K562 (cell line): ENCODE results near the gene HSPB6. TPM values are rescaled to one million over a fixed set of nuclear protein-coding genes. Genes with fewer than 3 reads are reported as not detected.

ENCODE experiments used
- ARID1B ChIP-seq: fragments of 450-650 bp; IDR thresholded peaks from 2 replicates; pipeline ENCODE4 v1.6.1; 2016; ENCODE audit warnings: antibody characterized with exemption, mild to moderate bottlenecking, inconsistent platforms
- COPS2 ChIP-seq: fragments of 450-650 bp; conservative IDR thresholded peaks from 2 replicates; pipeline ENCODE4 v1.6.1; 2016; ENCODE audit warnings: mild to moderate bottlenecking, moderate library complexity
- CXXC5 ChIP-seq: fragments of 250-450 bp; sonication (Bioruptor Pico); IDR thresholded peaks from 2 replicates; pipeline ENCODE4 v1.8.0; 2022; ENCODE audit warnings: inconsistent platforms, mild to moderate bottlenecking, moderate library complexity
- ERF ChIP-seq: fragments of 450-650 bp; formaldehyde crosslinking; IDR thresholded peaks from 2 replicates; pipeline ENCODE4 v1.4.0; 2020; ENCODE audit warnings: mild to moderate bottlenecking, mixed read lengths
- ETS2 ChIP-seq: IDR thresholded peaks from 2 replicates; pipeline ENCODE4 v1.6.1; 2016; ENCODE audit warnings: borderline replicate concordance, missing genetic modification characterization, mild to moderate bottlenecking, moderate library complexity, missing compliant biosample characterization; ENCODE audit not compliant: poor library complexity, severe bottlenecking
- FUS ChIP-seq: fragments of 200-400 bp; formaldehyde crosslinking; optimal IDR thresholded peaks from 2 replicates; pipeline ENCODE3; 2017; ENCODE audit warnings: low read depth, low read length
- MCM5 ChIP-seq: fragments of 450-650 bp; IDR thresholded peaks from 2 replicates; pipeline ENCODE4 v1.6.1; 2016; ENCODE audit warnings: low read depth
- NCOA6 ChIP-seq: fragments of 450-650 bp; IDR thresholded peaks from 2 replicates; pipeline ENCODE4 v1.6.1; 2017; ENCODE audit warnings: mild to moderate bottlenecking
- NFIC ChIP-seq: fragments of 450-650 bp; IDR thresholded peaks from 2 replicates; pipeline ENCODE4 v1.6.1; 2017; ENCODE audit warnings: mild to moderate bottlenecking, inconsistent platforms
- NFXL1 ChIP-seq: fragments of 450-650 bp; formaldehyde crosslinking; IDR thresholded peaks from 2 replicates; pipeline ENCODE4 v1.4.0; 2021; ENCODE audit warnings: mild to moderate bottlenecking
- OTX1 ChIP-seq: fragments of 450-650 bp; formaldehyde crosslinking; IDR thresholded peaks from 2 replicates; pipeline ENCODE4 v1.4.0; 2022; ENCODE audit warnings: mild to moderate bottlenecking
- PHB2 ChIP-seq: fragments of 450-650 bp; IDR thresholded peaks from 2 replicates; pipeline ENCODE4 v1.6.1; 2017; ENCODE audit warnings: low read depth
- SMAD1 ChIP-seq: fragments of 150-350 bp; IDR thresholded peaks from 2 replicates; pipeline ENCODE4 v1.6.1; 2014; ENCODE audit warnings: low read length, low read depth; ENCODE audit not compliant: partially characterized antibody
- SMARCE1 ChIP-seq: fragments of 450-650 bp; IDR thresholded peaks from 2 replicates; pipeline ENCODE4 v1.7.1; 2016; ENCODE audit warnings: mild to moderate bottlenecking
- YBX1 ChIP-seq: fragments of 450-650 bp; IDR thresholded peaks from 2 replicates; pipeline ENCODE4 v1.7.1; 2016; ENCODE audit warnings: mild to moderate bottlenecking
- ZBTB7A ChIP-seq: IDR thresholded peaks from 2 replicates; pipeline ENCODE4 v1.6.1; 2011; ENCODE audit warnings: low read depth, mild to moderate bottlenecking, low read length, moderate library complexity, borderline replicate concordance; ENCODE audit not compliant: control insufficient read depth
- polyA plus RNA-seq, 8 experiments: library from polyadenylated mRNA; depleted of rRNA in 4 of 8; stranded (reverse) in 5 of 8; unstranded in 3 of 8; fragments of >200 nt; fragmentation: Nextera tagmentation in 2 of 8; fragmentation: Illumina TruSeq in 1 of 8; extraction: Ambion mirVana in 2 of 8; extraction: Trizol in 1 of 8; gene quantifications; 2 replicates each; pipeline versions ENCODE4 v1.2.1 to v1.2.3, GENCODE V29; 2011 to 2014; ENCODE audit warnings: inconsistent platforms in 1 of 8, missing spikeins in 1 of 8
- total RNA-seq, 7 experiments: library from RNA; depleted of rRNA in 6 of 7; stranded (reverse); fragments of >200 nt in 6 of 7; fragmentation: Illumina TruSeq in 2 of 7; extraction: Trizol in 2 of 7; gene quantifications; 2 replicates each; pipeline versions ENCODE4 v1.2.1 to v1.2.3, GENCODE V29; 2011 to 2021; ENCODE audit warnings: low replicate concordance in 1 of 7
- TF ChIP-seq, protein P1 (sequence below): sonication (generic); formaldehyde crosslinking; IDR thresholded peaks from 2 replicates; pipeline ENCODE4 v1.8.1; 2023; ENCODE audit warnings: mild to moderate bottlenecking, missing genetic modification reagents, moderate library complexity
- TF ChIP-seq, protein P2 (sequence below): fragments of 450-650 bp; IDR thresholded peaks from 2 replicates; pipeline ENCODE4 v1.6.1; 2014; ENCODE audit warnings: low read depth, mild to moderate bottlenecking, moderate library complexity, borderline replicate concordance
- TF ChIP-seq, protein P3 (sequence below): fragments of 200-400 bp; formaldehyde crosslinking; IDR thresholded peaks from 2 replicates; pipeline ENCODE4 v1.6.1; 2017; ENCODE audit warnings: mild to moderate bottlenecking, low read depth, low read length, moderate library complexity
- TF ChIP-seq, protein P4 (sequence below): sonication (generic); formaldehyde crosslinking; IDR thresholded peaks from 2 replicates; pipeline ENCODE4 v1.8.0; 2022; ENCODE audit warnings: missing genetic modification reagents, mild to moderate bottlenecking, borderline replicate concordance
- TF ChIP-seq, protein P5 (sequence below): IDR thresholded peaks from 2 replicates; pipeline ENCODE4 v1.6.1; 2014; ENCODE audit warnings: antibody characterized with exemption

The HSPB6 gene
- total and polyA plus RNA-seq, 9 of the 15 experiments (the other 6 are each of a cell fraction or from before 2014, with no cell fraction given) = 0.55 TPM; not detected in 8

DNA sequence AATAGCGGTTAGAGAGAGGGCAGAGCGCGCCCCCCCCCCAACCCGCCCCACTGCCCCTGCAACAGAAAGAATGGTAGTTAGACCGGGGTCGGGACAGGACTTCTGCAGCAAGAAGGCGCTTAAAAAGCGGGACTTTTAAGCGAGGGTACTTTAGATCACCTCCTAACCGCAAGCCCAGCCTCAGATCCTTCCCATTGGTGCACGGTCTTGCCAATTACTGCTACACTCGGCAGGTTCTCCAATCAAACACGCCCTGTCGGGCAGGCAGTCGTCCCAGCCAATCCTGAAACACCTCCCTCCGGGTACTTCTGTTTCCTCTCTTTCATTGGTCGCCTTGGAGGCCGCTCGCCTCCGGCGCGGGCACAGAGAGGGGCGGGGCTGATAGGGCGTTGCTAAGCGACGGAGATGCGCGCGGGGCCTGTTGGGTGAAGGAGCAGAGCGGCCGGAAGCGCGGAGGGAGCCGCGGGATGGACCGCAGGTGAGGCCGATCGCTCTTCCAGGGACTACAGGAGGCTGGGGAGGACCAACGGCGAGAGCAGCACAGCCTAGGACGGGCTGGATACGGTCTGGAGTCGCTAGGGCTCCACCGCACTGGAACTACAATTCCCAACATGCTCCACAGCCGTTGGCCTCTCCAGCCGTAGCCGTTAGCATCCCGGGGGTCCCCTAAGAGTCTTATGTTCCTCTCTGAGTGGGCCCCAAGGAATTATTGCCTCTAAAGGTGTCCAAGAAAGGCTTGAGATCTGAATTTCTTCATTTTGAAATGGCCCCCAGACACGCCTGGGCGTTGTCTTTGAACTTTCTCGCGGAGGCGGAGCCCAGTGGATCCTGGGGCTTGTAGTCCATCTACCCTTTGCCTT lies 1.1 kb upstream of the HSPB6 start, which contains the start of gene PROSER3 (continued):
- TF ChIP-seq, protein P1, sequence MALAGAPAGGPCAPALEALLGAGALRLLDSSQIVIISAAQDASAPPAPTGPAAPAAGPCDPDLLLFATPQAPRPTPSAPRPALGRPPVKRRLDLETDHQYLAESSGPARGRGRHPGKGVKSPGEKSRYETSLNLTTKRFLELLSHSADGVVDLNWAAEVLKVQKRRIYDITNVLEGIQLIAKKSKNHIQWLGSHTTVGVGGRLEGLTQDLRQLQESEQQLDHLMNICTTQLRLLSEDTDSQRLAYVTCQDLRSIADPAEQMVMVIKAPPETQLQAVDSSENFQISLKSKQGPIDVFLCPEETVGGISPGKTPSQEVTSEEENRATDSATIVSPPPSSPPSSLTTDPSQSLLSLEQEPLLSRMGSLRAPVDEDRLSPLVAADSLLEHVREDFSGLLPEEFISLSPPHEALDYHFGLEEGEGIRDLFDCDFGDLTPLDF (CRISPR knock-in tag) = 0 out of 2 replicates have a peak, but pooled peaks have one; percentile 42
- TF ChIP-seq, protein P2, sequence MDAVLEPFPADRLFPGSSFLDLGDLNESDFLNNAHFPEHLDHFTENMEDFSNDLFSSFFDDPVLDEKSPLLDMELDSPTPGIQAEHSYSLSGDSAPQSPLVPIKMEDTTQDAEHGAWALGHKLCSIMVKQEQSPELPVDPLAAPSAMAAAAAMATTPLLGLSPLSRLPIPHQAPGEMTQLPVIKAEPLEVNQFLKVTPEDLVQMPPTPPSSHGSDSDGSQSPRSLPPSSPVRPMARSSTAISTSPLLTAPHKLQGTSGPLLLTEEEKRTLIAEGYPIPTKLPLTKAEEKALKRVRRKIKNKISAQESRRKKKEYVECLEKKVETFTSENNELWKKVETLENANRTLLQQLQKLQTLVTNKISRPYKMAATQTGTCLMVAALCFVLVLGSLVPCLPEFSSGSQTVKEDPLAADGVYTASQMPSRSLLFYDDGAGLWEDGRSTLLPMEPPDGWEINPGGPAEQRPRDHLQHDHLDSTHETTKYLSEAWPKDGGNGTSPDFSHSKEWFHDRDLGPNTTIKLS = peak; percentile 85; the same call in 1 of the 2 replicates
- TF ChIP-seq ZBTB7A = no peak
- no peak for TF ChIP-seq ERF (CRISPR knock-in tag)
- TF ChIP-seq FUS = no peak
- TF ChIP-seq NCOA6 = no peak
- TF ChIP-seq ETS2 = no peak
- no peak for TF ChIP-seq ARID1B
- TF ChIP-seq, protein P3, sequence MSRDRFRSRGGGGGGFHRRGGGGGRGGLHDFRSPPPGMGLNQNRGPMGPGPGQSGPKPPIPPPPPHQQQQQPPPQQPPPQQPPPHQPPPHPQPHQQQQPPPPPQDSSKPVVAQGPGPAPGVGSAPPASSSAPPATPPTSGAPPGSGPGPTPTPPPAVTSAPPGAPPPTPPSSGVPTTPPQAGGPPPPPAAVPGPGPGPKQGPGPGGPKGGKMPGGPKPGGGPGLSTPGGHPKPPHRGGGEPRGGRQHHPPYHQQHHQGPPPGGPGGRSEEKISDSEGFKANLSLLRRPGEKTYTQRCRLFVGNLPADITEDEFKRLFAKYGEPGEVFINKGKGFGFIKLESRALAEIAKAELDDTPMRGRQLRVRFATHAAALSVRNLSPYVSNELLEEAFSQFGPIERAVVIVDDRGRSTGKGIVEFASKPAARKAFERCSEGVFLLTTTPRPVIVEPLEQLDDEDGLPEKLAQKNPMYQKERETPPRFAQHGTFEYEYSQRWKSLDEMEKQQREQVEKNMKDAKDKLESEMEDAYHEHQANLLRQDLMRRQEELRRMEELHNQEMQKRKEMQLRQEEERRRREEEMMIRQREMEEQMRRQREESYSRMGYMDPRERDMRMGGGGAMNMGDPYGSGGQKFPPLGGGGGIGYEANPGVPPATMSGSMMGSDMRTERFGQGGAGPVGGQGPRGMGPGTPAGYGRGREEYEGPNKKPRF = no peak
- TF ChIP-seq, protein P4, sequence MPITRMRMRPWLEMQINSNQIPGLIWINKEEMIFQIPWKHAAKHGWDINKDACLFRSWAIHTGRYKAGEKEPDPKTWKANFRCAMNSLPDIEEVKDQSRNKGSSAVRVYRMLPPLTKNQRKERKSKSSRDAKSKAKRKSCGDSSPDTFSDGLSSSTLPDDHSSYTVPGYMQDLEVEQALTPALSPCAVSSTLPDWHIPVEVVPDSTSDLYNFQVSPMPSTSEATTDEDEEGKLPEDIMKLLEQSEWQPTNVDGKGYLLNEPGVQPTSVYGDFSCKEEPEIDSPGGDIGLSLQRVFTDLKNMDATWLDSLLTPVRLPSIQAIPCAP (CRISPR knock-in tag) = no peak
- TF ChIP-seq CXXC5 = peak; percentile 74
- TF ChIP-seq PHB2 = no peak
- TF ChIP-seq YBX1 = no peak
- TF ChIP-seq OTX1 (CRISPR knock-in tag) = no peak
- TF ChIP-seq MCM5 = no peak
- TF ChIP-seq, protein P5, sequence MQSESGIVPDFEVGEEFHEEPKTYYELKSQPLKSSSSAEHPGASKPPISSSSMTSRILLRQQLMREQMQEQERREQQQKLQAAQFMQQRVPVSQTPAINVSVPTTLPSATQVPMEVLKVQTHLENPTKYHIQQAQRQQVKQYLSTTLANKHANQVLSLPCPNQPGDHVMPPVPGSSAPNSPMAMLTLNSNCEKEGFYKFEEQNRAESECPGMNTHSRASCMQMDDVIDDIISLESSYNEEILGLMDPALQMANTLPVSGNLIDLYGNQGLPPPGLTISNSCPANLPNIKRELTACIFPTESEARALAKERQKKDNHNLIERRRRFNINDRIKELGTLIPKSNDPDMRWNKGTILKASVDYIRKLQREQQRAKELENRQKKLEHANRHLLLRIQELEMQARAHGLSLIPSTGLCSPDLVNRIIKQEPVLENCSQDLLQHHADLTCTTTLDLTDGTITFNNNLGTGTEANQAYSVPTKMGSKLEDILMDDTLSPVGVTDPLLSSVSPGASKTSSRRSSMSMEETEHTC = no peak
- no peak for TF ChIP-seq NFIC
- TF ChIP-seq SMAD1 = peak; percentile 60
- no peak for TF ChIP-seq COPS2
- TF ChIP-seq NFXL1 (CRISPR knock-in tag) = no peak
- TF ChIP-seq SMARCE1 = no peak
